GM10248 (cell line): ENCODE data around the gene CLEC6A.

ENCODE experiments used
- CTCF ChIA-PET: fragments of 300-600 bp; sonication (Branson Sonifier 250); formaldehyde crosslinking; extraction: SDS; loops from one replicate; lab custom pipeline; 2021; ENCODE audit warnings: antibody characterized with exemption; lab: Yijun Ruan, JAX
- POLR2A ChIA-PET: fragments of 350-650 bp; sonication (Branson Sonifier 250); formaldehyde crosslinking; extraction: SDS; loops from one replicate; lab custom pipeline; 2020; ENCODE audit warnings: antibody characterized with exemption; lab: Yijun Ruan, JAX
- DNase-seq: peaks from one replicate; pipeline ENCODE4 v3.0.0; 2012; ENCODE audit errors: extremely low spot score
- TF ChIP-seq, protein P1 (sequence below): IDR thresholded peaks from 2 replicates; pipeline ENCODE4 v1.5.1; 2012; ENCODE audit warnings: mild to moderate bottlenecking, low read depth; ENCODE audit errors: extremely low read depth, missing control alignments, control extremely low read depth

CLEC6A gene

DNA sequence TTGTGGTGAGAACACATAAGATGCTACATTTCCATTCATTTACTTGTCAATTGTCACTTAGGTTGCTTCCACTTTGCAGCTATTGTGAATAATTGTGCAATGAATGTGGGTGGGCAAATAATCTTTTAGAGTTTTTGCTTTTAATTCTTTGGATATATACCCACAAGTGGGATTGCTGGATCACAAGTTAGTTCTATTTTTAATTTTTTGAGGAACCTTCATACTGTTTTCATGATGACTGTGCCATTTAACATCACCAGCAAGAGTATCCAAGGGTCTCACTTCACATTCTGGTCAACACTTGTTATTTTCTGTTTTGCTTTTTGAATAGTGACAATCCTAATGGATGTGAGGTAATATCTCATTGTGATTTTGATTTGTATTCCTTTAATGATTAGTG is 10.5 kb downstream of the CLEC6A start:
- CTCF ChIA-PET = no interaction called here

DNA sequence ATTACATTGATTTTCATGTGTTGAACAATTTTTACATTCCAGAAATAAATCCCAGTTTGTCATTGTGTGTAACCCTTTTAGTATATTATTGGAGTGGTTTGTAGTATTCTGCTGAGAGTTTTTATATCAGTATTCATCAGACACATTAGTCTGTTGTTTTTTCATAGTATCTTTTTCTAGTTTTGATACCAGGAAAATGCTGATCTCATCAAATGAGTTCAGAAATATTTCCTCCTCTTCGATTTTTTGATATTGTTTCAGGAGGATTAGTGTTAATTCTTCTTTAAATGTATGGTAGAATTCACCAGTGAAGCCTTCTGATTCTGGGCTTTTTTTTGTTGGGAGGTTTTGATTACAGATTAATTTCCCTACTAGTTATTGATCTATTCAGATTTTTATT is 15.3 kb downstream of the CLEC6A start:
- TF ChIP-seq, protein P1, sequence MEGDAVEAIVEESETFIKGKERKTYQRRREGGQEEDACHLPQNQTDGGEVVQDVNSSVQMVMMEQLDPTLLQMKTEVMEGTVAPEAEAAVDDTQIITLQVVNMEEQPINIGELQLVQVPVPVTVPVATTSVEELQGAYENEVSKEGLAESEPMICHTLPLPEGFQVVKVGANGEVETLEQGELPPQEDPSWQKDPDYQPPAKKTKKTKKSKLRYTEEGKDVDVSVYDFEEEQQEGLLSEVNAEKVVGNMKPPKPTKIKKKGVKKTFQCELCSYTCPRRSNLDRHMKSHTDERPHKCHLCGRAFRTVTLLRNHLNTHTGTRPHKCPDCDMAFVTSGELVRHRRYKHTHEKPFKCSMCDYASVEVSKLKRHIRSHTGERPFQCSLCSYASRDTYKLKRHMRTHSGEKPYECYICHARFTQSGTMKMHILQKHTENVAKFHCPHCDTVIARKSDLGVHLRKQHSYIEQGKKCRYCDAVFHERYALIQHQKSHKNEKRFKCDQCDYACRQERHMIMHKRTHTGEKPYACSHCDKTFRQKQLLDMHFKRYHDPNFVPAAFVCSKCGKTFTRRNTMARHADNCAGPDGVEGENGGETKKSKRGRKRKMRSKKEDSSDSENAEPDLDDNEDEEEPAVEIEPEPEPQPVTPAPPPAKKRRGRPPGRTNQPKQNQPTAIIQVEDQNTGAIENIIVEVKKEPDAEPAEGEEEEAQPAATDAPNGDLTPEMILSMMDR = no peak
- DNase-seq = no peak
- CTCF ChIA-PET = no interaction called here
- POLR2A ChIA-PET = no interaction called here

More for the DNA sequence above, 10.5 kb downstream of the CLEC6A start:
- DNase-seq = no peak
- POLR2A ChIA-PET = no interaction called here
- TF ChIP-seq, protein P1 = no peak

DNA sequence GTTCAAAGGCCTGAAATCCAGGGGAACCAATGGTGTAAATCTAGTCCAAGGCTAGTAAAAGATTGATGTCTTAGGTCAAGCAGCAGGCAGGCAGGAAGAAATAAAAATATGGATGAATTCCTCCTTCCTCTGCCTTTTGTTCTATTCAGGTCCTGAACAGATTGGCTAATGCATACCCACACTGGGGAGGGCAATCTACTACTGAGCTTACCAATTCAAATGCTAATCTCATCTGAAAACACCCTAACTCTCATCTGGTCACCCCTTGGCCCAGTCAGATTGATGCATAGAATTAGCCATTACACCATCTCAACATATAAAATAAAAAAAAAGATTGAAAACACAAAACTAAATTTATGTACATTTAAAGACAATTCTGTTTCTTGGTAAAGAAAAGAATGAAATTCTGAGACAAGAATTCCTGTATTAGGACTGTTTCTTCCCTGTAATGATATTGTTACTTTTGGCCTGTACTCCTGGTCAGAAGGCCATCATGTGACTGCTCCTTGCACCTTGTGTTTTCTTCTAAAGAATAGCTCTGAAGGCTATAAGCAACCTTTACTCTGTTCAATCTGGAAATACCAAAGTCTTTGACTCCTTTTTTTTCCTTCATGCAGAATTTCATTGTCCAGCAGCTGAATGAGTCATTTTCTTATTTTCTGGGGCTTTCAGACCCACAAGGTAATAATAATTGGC is 19.9 kb downstream of the CLEC6A start:
- ChIA-PET CTCF (interaction anchor here (1.5 kb wide), 1 partner anchor 69 kb away, joined by 5 read pairs; no protein-coding TSS in a partner anchor), POLR2A (no interaction called here)
- TF ChIP-seq, protein P1 = no peak
- no peak for DNase-seq

DNA sequence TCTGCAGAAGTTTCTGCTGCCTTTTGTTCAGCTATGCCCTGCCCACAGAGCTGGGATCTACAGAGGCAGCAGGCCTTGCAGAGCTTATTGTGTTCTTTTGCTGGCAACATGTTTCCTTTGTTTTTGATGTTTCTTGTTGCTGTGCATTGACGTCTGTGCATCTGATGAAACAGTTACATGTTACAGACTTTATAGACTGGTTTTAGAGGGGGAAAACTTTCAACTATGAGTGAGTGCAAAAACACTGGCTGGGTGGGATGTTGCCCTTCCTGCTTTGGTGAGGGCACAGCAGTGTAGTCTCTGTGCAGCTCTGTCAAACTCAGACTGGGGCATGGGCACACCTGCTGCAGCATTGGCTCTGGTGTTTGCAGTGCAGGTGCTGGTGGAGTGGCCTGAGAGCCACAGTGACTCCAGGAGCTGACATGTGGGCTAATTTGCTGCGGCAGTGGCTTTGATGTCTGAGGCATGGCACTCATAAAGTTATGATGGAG is 26.9 kb downstream of the CLEC6A start:
- TF ChIP-seq, protein P1 = no peak
- POLR2A ChIA-PET = no interaction called here
- CTCF ChIA-PET = interaction anchor here (1.4 kb wide), 1 partner anchor 62 kb away, joined by 5 read pairs; no protein-coding TSS in a partner anchor
- no peak for DNase-seq

DNA sequence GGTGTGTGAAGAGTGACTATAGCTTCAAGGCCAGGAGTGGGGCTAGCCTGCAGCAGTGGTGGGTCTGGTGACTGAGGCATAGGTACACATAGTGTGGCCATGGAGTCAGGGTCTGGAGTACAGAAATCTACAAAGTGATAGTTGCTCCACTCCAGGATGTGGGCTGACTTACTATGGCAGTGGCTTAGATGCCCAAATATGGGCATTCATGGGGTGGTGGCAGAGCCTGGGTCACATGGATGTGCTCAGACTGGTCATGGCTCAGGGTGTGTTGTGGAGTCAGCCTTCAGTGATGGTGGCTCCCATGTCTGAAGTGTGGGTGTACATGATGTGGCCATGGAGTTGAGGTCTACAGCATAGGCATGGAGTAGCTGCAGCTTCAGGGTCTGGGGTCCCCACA is 27.3 kb downstream of the CLEC6A start:
- POLR2A ChIA-PET = no interaction called here
- TF ChIP-seq, protein P1 = no peak
- DNase-seq = no peak
- CTCF ChIA-PET = interaction anchor here (1.4 kb wide), 1 partner anchor 61 kb away, joined by 5 read pairs; no protein-coding TSS in a partner anchor

DNA sequence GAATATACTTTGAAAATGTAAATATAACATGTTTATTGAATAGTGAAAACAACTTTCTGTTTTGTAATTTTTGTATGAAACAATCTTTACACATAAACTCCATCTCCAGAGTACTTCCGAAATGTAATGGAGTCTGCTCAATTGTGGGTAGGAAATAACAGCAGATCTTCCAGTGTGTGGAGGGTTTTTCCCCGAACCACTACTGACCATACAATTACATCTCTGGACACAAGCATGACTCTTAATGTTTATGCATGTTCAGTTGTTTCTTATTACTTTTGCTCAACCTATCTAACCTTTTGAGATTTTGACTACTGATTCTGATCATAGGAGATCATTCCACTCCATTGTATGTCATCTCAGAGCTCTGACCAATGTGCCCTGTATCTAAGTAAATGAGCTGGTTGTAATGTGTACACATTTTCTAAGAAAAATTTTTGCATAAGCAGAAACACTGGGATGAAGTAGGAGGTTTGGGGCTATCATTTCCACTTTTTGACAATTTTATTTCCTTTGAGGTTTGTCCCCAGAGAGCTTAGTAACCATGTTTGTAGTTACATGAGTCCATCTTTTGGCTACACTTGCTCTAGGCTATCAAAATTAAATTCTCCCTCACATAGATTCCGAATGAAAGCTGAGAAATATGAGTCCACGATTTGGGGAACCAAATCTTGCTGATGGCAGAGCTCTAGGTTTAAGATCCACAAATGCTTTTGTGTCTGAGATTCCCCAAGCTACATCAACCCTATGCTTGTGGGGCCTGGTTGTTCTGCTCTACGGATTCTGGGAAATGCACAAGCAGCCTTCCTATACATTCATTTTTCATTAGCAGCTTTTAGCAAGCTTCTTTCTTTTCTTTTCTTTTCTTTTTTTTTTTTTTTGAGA is 36.1 kb downstream of the CLEC6A start:
- CTCF ChIA-PET = interaction anchor here (1.9 to 2.2 kb wide), 2 partner anchors 10 to 52 kb away, joined by 4 to 6 read pairs; no protein-coding TSS in a partner anchor
- DNase-seq = no peak
- POLR2A ChIA-PET = no interaction called here
- TF ChIP-seq, protein P1 = no peak
